WTC11 (cell line): Measurements from ENCODE around the gene MLXIP. TPM values are rescaled to one million over a fixed set of nuclear protein-coding genes. Genes with fewer than 3 reads are reported as not detected.
A peak's percentile ranks its signal among the peaks of the same experiment; 100 is the strongest.

Experiments
- ATAC-seq: fragments of 200-7000 bp; cut with Tn5 transposase; 2 replicates; pipeline ENCODE4 v1.10.0; 2021; ENCODE audit warnings: mild to moderate bottlenecking, moderate library complexity
- CTCF ChIA-PET: fragments of 300-600 bp; sonication (Branson Sonifier 250); formaldehyde crosslinking; loops from one replicate; lab custom pipeline; 2021; ENCODE audit warnings: antibody characterized with exemption; lab: Charles Lee
- POLR2A ChIA-PET: fragments of 350-600 bp; sonication (Branson Sonifier 250); formaldehyde crosslinking; loops from one replicate; lab custom pipeline; 2021; ENCODE audit warnings: antibody characterized with exemption; lab: Charles Lee
- DNase-seq: peaks from one replicate; pipeline ENCODE4 v3.0.0; 2021; ENCODE audit warnings: low spot score
- H3K27ac Mint-ChIP-seq: 2 replicates; pipeline ENCODE4 v1.8.0; 2021; ENCODE audit warnings: mixed read lengths
- H3K27me3 Mint-ChIP-seq: 2 replicates; pipeline ENCODE4 v1.8.0; 2021; ENCODE audit warnings: low read depth, mild to moderate bottlenecking, moderate library complexity, mixed read lengths
- H3K36me3 Mint-ChIP-seq: 2 replicates; pipeline ENCODE4 v1.8.0; 2021; ENCODE audit warnings: mixed read lengths
- H3K4me1 Mint-ChIP-seq: 2 replicates; pipeline ENCODE4 v1.8.0; 2022; ENCODE audit warnings: mixed read lengths
- H3K4me3 Mint-ChIP-seq: 2 replicates; pipeline ENCODE4 v1.8.0; 2021; ENCODE audit warnings: mild to moderate bottlenecking, moderate library complexity, mixed read lengths
- H3K9me3 Mint-ChIP-seq: 2 replicates; pipeline ENCODE4 v1.8.0; 2021; ENCODE audit warnings: mixed read lengths
- ATF6 ChIP-seq: sonication (generic); formaldehyde crosslinking; IDR thresholded peaks from 2 replicates; pipeline ENCODE4 v1.8.1; 2023; ENCODE audit warnings: mild to moderate bottlenecking, missing genetic modification reagents
- CREM ChIP-seq: sonication (generic); formaldehyde crosslinking; IDR thresholded peaks from 2 replicates; pipeline ENCODE4 v1.8.1; 2022; ENCODE audit warnings: mild to moderate bottlenecking, missing genetic modification reagents, moderate library complexity
- ESRRA ChIP-seq: sonication (generic); formaldehyde crosslinking; IDR thresholded peaks from 2 replicates; pipeline ENCODE4 v1.8.1; 2022; ENCODE audit warnings: mild to moderate bottlenecking, missing genetic modification reagents, borderline replicate concordance
- ETV6 ChIP-seq: sonication (generic); formaldehyde crosslinking; IDR thresholded peaks from 2 replicates; pipeline ENCODE4 v1.8.1; 2022; ENCODE audit warnings: mild to moderate bottlenecking, missing genetic modification reagents
- GTF2I ChIP-seq: fragments of 250-450 bp; sonication (Bioruptor Pico); conservative IDR thresholded peaks from 2 replicates; pipeline ENCODE4 v1.4.0; 2021; ENCODE audit warnings: mild to moderate bottlenecking
- MAX ChIP-seq: sonication (generic); formaldehyde crosslinking; IDR thresholded peaks from 2 replicates; pipeline ENCODE4 v1.8.0; 2022; ENCODE audit warnings: mild to moderate bottlenecking, missing genetic modification reagents
- MXD4 ChIP-seq: fragments of 250-450 bp; sonication (Bioruptor Pico); IDR thresholded peaks from 2 replicates; pipeline ENCODE4 v1.8.0; 2021; ENCODE audit warnings: mild to moderate bottlenecking, moderate library complexity, borderline replicate concordance
- RELA ChIP-seq: sonication (generic); formaldehyde crosslinking; IDR thresholded peaks from 2 replicates; pipeline ENCODE4 v1.8.1; 2022; ENCODE audit warnings: missing genetic modification reagents, mild to moderate bottlenecking, borderline replicate concordance
- SP1 ChIP-seq: sonication (generic); formaldehyde crosslinking; conservative IDR thresholded peaks from 2 replicates; pipeline ENCODE4 v1.8.1; 2022; ENCODE audit warnings: missing genetic modification reagents
- TEAD1 ChIP-seq: sonication (generic); formaldehyde crosslinking; IDR thresholded peaks from 2 replicates; pipeline ENCODE4 v1.8.0; 2022; ENCODE audit warnings: mild to moderate bottlenecking, missing genetic modification reagents
- ZNF232 ChIP-seq: sonication (generic); formaldehyde crosslinking; IDR thresholded peaks from 2 replicates; pipeline ENCODE4 v1.8.0; 2022; ENCODE audit warnings: mild to moderate bottlenecking, missing genetic modification reagents
- ZNF396 ChIP-seq: fragments of 250-450 bp; sonication (Bioruptor Pico); IDR thresholded peaks from 2 replicates; pipeline ENCODE4 v1.8.0; 2021; ENCODE audit warnings: mild to moderate bottlenecking, moderate library complexity, borderline replicate concordance
- ZNF416 ChIP-seq: fragments of 250-450 bp; sonication (Bioruptor Pico); IDR thresholded peaks from 2 replicates; pipeline ENCODE4 v1.9.0; 2021; ENCODE audit warnings: mild to moderate bottlenecking, inconsistent platforms
- ZNF512 ChIP-seq: sonication (generic); formaldehyde crosslinking; IDR thresholded peaks from 2 replicates; pipeline ENCODE4 v1.8.1; 2022; ENCODE audit warnings: missing genetic modification reagents, borderline replicate concordance
- total RNA-seq: library from RNA; stranded (reverse); gene quantifications from 3 replicates; pipeline ENCODE4 v1.2.3, GENCODE V29; 2021
- TF ChIP-seq, protein P1 (sequence below): sonication (generic); formaldehyde crosslinking; IDR thresholded peaks from 2 replicates; pipeline ENCODE4 v1.8.1; 2022; ENCODE audit warnings: mild to moderate bottlenecking, moderate library complexity, missing genetic modification reagents
- TF ChIP-seq, protein P2 (sequence below): fragments of 250-450 bp; sonication (Bioruptor Pico); IDR thresholded peaks from 2 replicates; pipeline ENCODE4 v1.9.0; 2021; ENCODE audit warnings: mild to moderate bottlenecking
- TF ChIP-seq, protein P3 (sequence below): fragments of 200-600 bp; IDR thresholded peaks from 2 replicates; pipeline ENCODE4 v1.8.0; 2022; ENCODE audit warnings: antibody characterized with exemption
- TF ChIP-seq, protein P4 (sequence below): sonication (generic); formaldehyde crosslinking; IDR thresholded peaks from 2 replicates; pipeline ENCODE4 v1.8.0; 2022; ENCODE audit warnings: mild to moderate bottlenecking, missing genetic modification reagents
- TF ChIP-seq, protein P5 (sequence below): fragments of 250-450 bp; sonication (Bioruptor Pico); IDR thresholded peaks from 2 replicates; pipeline ENCODE4 v1.9.0; 2021; ENCODE audit warnings: moderate library complexity, mild to moderate bottlenecking, inconsistent platforms, borderline replicate concordance

The MLXIP gene
- total RNA-seq, 1 experiment from 2014 or later: 49.4 TPM

GRCh38 chr12:122082621-122083356 lies 4.2 kb downstream of the MLXIP start:
- Mint-ChIP-seq H3K9me3 (no peaks in the 10 kb centered on the region), H3K4me1 (peaks cover 37% of the 10 kb centered on the region)
- CTCF ChIA-PET: interaction anchor here (0.7 to 1.3 kb wide), 3 partner anchors 20 to 164 kb away, joined by 3 to 7 read pairs (median 3); partner anchors contain the start of gene CFAP251
- TF ChIP-seq SP1 (no peak), ZNF512 (no peak), GTF2I (CRISPR knock-in tag) (no peak), ZNF232 (no peak), ZNF396 (CRISPR knock-in tag) (no peak)
- TF ChIP-seq, protein P1, sequence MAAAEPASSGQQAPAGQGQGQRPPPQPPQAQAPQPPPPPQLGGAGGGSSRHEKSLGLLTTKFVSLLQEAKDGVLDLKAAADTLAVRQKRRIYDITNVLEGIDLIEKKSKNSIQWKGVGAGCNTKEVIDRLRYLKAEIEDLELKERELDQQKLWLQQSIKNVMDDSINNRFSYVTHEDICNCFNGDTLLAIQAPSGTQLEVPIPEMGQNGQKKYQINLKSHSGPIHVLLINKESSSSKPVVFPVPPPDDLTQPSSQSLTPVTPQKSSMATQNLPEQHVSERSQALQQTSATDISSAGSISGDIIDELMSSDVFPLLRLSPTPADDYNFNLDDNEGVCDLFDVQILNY (CRISPR knock-in tag): no peak
- TF ChIP-seq, all 79 proteins: peak for 0
- no peak overlapping the region for H3K4me3 Mint-ChIP-seq
- H3K36me3 Mint-ChIP-seq: peaks cover 11% of the 10 kb centered on the region
- no peak overlapping the region for H3K27ac Mint-ChIP-seq
- H3K27me3 Mint-ChIP-seq: peaks cover 8% of the 10 kb centered on the region
- no peak for ATAC-seq
- POLR2A ChIA-PET: no interaction called here
- no peak for DNase-seq

DNA sequence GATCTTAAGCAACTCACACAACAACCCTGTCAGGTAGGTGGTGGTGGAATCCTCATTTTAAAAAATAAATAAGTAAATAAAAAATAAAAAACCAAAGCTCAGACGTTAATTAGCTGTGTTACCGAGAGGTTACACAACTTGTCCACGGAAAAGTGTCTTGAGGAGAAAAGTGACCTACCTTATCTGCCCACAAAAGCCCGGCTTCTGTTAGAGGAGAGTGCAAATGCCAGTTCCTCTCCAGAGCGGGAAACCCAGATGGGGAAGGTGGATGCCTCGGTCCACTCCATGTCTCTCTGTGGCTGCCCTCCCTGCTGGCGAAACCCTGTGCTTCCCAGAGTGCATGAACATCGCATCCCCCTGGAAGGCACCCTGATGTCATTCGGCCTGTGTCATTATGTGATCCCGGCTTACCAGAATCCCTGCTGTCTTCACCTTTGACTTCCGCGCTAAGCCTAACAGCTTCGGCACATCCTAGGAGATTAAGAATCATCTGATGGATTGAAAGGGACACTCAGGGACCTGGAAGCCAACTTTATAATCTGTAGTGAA lies 6.4 kb downstream of the MLXIP start:
- H3K4me3 Mint-ChIP-seq: no peak overlapping the region
- no peak for DNase-seq
- H3K4me1 Mint-ChIP-seq: peaks cover 50% of the 10 kb centered on the region
- CTCF ChIA-PET: no interaction called here
- ATAC-seq: no peak
- no peaks in the 10 kb centered on the region for H3K9me3 Mint-ChIP-seq
- POLR2A ChIA-PET: no interaction called here
- H3K27me3 Mint-ChIP-seq: peaks cover 2% of the 10 kb centered on the region; the same call in 1 of the 2 replicates
- peaks cover 11% of the 10 kb centered on the region for H3K36me3 Mint-ChIP-seq
- TF ChIP-seq, protein P2, sequence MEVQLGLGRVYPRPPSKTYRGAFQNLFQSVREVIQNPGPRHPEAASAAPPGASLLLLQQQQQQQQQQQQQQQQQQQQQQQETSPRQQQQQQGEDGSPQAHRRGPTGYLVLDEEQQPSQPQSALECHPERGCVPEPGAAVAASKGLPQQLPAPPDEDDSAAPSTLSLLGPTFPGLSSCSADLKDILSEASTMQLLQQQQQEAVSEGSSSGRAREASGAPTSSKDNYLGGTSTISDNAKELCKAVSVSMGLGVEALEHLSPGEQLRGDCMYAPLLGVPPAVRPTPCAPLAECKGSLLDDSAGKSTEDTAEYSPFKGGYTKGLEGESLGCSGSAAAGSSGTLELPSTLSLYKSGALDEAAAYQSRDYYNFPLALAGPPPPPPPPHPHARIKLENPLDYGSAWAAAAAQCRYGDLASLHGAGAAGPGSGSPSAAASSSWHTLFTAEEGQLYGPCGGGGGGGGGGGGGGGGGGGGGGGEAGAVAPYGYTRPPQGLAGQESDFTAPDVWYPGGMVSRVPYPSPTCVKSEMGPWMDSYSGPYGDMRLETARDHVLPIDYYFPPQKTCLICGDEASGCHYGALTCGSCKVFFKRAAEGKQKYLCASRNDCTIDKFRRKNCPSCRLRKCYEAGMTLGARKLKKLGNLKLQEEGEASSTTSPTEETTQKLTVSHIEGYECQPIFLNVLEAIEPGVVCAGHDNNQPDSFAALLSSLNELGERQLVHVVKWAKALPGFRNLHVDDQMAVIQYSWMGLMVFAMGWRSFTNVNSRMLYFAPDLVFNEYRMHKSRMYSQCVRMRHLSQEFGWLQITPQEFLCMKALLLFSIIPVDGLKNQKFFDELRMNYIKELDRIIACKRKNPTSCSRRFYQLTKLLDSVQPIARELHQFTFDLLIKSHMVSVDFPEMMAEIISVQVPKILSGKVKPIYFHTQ: no peak
- TF ChIP-seq TEAD1 (CRISPR knock-in tag) (no peak), CREM (no peak), MAX (no peak)
- TF ChIP-seq, all 79 proteins: peak for 0
- H3K27ac Mint-ChIP-seq: no peak overlapping the region

DNA sequence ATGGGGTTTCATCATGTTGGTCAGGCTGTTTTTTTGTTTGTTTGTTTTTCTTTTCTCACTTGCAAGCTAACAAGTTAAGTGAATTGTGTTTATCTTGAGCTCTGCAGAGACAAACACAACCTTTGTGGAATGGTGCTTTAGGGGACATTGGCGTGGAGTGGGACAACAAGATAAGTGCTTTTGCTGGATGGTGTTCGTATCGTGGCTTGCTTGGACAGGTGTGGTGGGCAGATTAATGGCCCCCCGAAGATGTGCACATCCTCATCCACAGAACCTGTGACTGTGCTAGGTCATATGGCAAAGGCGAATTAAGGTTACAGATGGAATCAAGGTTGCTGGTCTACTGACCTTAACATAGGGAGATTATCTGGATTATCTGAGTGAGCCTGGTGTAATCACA lies 7.0 kb downstream of the MLXIP start:
- ChIA-PET POLR2A (no interaction called here), CTCF (interaction anchor here (1.6 kb wide), 1 partner anchor 31 kb away, joined by 7 read pairs; no protein-coding TSS in a partner anchor)
- H3K27me3 Mint-ChIP-seq: no peaks in the 10 kb centered on the region
- H3K9me3 Mint-ChIP-seq: no peaks in the 10 kb centered on the region
- ATAC-seq: no peak
- no peak for DNase-seq
- peaks cover 11% of the 10 kb centered on the region for H3K36me3 Mint-ChIP-seq
- peaks cover 43% of the 10 kb centered on the region for H3K4me1 Mint-ChIP-seq
- no peak overlapping the region for H3K4me3 Mint-ChIP-seq
- H3K27ac Mint-ChIP-seq: peak overlapping the region; percentile 72; the same call in 1 of the 2 replicates
- TF ChIP-seq RELA: no peak
- TF ChIP-seq, protein P3, sequence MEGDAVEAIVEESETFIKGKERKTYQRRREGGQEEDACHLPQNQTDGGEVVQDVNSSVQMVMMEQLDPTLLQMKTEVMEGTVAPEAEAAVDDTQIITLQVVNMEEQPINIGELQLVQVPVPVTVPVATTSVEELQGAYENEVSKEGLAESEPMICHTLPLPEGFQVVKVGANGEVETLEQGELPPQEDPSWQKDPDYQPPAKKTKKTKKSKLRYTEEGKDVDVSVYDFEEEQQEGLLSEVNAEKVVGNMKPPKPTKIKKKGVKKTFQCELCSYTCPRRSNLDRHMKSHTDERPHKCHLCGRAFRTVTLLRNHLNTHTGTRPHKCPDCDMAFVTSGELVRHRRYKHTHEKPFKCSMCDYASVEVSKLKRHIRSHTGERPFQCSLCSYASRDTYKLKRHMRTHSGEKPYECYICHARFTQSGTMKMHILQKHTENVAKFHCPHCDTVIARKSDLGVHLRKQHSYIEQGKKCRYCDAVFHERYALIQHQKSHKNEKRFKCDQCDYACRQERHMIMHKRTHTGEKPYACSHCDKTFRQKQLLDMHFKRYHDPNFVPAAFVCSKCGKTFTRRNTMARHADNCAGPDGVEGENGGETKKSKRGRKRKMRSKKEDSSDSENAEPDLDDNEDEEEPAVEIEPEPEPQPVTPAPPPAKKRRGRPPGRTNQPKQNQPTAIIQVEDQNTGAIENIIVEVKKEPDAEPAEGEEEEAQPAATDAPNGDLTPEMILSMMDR: no peak
- no peak for TF ChIP-seq ETV6 (CRISPR knock-in tag)
- no peak for TF ChIP-seq ESRRA (CRISPR knock-in tag)
- TF ChIP-seq ZNF416 (CRISPR knock-in tag): no peak
- TF ChIP-seq, protein P4, sequence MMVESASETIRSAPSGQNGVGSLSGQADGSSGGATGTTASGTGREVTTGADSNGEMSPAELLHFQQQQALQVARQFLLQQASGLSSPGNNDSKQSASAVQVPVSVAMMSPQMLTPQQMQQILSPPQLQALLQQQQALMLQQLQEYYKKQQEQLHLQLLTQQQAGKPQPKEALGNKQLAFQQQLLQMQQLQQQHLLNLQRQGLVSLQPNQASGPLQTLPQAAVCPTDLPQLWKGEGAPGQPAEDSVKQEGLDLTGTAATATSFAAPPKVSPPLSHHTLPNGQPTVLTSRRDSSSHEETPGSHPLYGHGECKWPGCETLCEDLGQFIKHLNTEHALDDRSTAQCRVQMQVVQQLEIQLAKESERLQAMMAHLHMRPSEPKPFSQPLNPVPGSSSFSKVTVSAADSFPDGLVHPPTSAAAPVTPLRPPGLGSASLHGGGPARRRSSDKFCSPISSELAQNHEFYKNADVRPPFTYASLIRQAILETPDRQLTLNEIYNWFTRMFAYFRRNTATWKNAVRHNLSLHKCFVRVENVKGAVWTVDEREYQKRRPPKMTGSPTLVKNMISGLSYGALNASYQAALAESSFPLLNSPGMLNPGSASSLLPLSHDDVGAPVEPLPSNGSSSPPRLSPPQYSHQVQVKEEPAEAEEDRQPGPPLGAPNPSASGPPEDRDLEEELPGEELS: no peak
- TF ChIP-seq, protein P5, sequence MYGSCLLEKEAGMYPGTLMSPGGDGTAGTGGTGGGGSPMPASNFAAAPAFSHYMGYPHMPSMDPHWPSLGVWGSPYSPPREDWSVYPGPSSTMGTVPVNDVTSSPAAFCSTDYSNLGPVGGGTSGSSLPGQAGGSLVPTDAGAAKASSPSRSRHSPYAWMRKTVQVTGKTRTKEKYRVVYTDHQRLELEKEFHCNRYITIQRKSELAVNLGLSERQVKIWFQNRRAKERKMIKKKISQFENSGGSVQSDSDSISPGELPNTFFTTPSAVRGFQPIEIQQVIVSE (CRISPR knock-in tag): no peak
- no peak for TF ChIP-seq CREM
- no peak for TF ChIP-seq MXD4 (CRISPR knock-in tag)
- no peak for TF ChIP-seq ATF6 (CRISPR knock-in tag)
